Calu3 (cell line): ENCODE data around the gene SYCE1. TPM values are rescaled to one million over a fixed set of nuclear protein-coding genes. Genes with fewer than 3 reads are reported as not detected.
A peak's percentile ranks its signal among the peaks of the same experiment; 100 is the strongest.

Experiments used
- BruUV-seq: library from RNA; stranded (reverse); fragments of 400-500 nt; replicated peaks from 2 replicates; lab custom pipeline; 2021; lab: Mats Ljungman, UMichigan
- CTCF ChIA-PET: fragments of 300-600 bp; sonication (Branson Sonifier 250); formaldehyde crosslinking; loops from one replicate; lab custom pipeline; 2022; ENCODE audit warnings: antibody characterized with exemption; lab: Charles Lee
- DNase-seq: peaks from one replicate; pipeline ENCODE4 v3.0.0; 2022
- H3K27ac Mint-ChIP-seq: one replicate; pipeline ENCODE4 v1.8.0; 2022; ENCODE audit warnings: mixed read lengths; ENCODE audit not compliant: unreplicated experiment
- H3K27me3 Mint-ChIP-seq: one replicate; pipeline ENCODE4 v1.8.0; 2022; ENCODE audit warnings: mixed read lengths; ENCODE audit not compliant: unreplicated experiment
- H3K36me3 Mint-ChIP-seq: one replicate; pipeline ENCODE4 v1.8.0; 2022; ENCODE audit warnings: mild to moderate bottlenecking, moderate library complexity, mixed read lengths; ENCODE audit not compliant: insufficient read depth, unreplicated experiment
- H3K4me1 Mint-ChIP-seq: one replicate; pipeline ENCODE4 v1.8.0; 2022; ENCODE audit warnings: mild to moderate bottlenecking, low read depth, mixed read lengths; ENCODE audit not compliant: unreplicated experiment
- H3K4me3 Mint-ChIP-seq: one replicate; pipeline ENCODE4 v1.8.0; 2022; ENCODE audit warnings: mild to moderate bottlenecking, low read depth, moderate library complexity, mixed read lengths; ENCODE audit not compliant: unreplicated experiment
- H3K9me3 Mint-ChIP-seq: one replicate; pipeline ENCODE4 v1.8.0; 2022; ENCODE audit warnings: low read depth, mixed read lengths; ENCODE audit not compliant: unreplicated experiment
- CTCF ChIP-seq: fragments of 200-600 bp; IDR thresholded peaks from one replicate; pipeline ENCODE4 v1.8.0; 2022; ENCODE audit warnings: antibody characterized with exemption; ENCODE audit not compliant: unreplicated experiment
- intact Hi-C: fragments of 100-400 bp; cut with micrococcal nuclease; formaldehyde crosslinking; loops from one replicate; pipeline ENCODE4 v1.10.0; 2022; ENCODE audit not compliant: unreplicated experiment
- total RNA-seq: library from RNA; stranded (reverse); gene quantifications from 2 replicates; pipeline ENCODE4 v1.2.3, GENCODE V29; 2022

Gene SYCE1
- total RNA-seq, 1 experiment from 2014 or later, result not detected

- intact Hi-C loops, result no loop called here
- Mint-ChIP-seq H3K36me3 (no peaks in the 10 kb centered on the region), H3K4me3 (no peak overlapping the region), H3K9me3 (no peaks in the 10 kb centered on the region), H3K27me3 (no peaks in the 10 kb centered on the region), H3K27ac (no peak overlapping the region), H3K4me1 (peaks cover 17% of the 10 kb centered on the region)
- TF ChIP-seq CTCF, result no peak
- BruUV-seq, result no TSS peak
- no peak for DNase-seq
- CTCF ChIA-PET, result no interaction called here
Observed at GRCh38 chr10:133534417-133534816, 31.0 kb downstream of the SYCE1 start.

- BruUV-seq, result no TSS peak
- H3K4me1 Mint-ChIP-seq, result peaks cover 14% of the 10 kb centered on the region
- TF ChIP-seq CTCF, result no peak
Observed at GRCh38 chr10:133532871-133533270, 32.5 kb downstream of the SYCE1 start.

GRCh38 chr10:133530506-133530905 lies 34.9 kb downstream of the SYCE1 start:
- Mint-ChIP-seq H3K4me1 (peaks cover 6% of the 10 kb centered on the region), H3K9me3 (no peaks in the 10 kb centered on the region), H3K27ac (no peak overlapping the region), H3K4me3 (no peak overlapping the region), H3K27me3 (no peaks in the 10 kb centered on the region), H3K36me3 (peaks cover 12% of the 10 kb centered on the region)
- CTCF ChIA-PET, result no interaction called here
- BruUV-seq, result no TSS peak
- no peak for TF ChIP-seq CTCF
- no peak for DNase-seq
- intact Hi-C loops, result no loop called here

More at GRCh38 chr10:133532871-133533270, 32.5 kb downstream of the SYCE1 start:
- Mint-ChIP-seq H3K36me3 (peaks cover 12% of the 10 kb centered on the region), H3K9me3 (no peaks in the 10 kb centered on the region), H3K4me3 (no peak overlapping the region), H3K27ac (no peak overlapping the region), H3K27me3 (no peaks in the 10 kb centered on the region)
- intact Hi-C loops, result no loop called here
- CTCF ChIA-PET, result no interaction called here
- no peak for DNase-seq

GRCh38 chr10:133529576-133529946 lies 35.8 kb downstream of the SYCE1 start:
- DNase-seq, result no peak
- intact Hi-C loops, result no loop called here
- Mint-ChIP-seq H3K4me3 (peak overlapping the region; percentile 71), H3K4me1 (peaks cover 6% of the 10 kb centered on the region), H3K27ac (no peak overlapping the region), H3K27me3 (no peaks in the 10 kb centered on the region), H3K36me3 (peaks cover 12% of the 10 kb centered on the region), H3K9me3 (no peaks in the 10 kb centered on the region)
- TF ChIP-seq CTCF, result no peak
- CTCF ChIA-PET, result no interaction called here
- BruUV-seq, result no TSS peak
